Caco-2 (cell line): Measurements from ENCODE around the gene GTSF1L. TPM values are rescaled to one million over a fixed set of nuclear protein-coding genes. Genes with fewer than 3 reads are reported as not detected.
"Not testable (repeated sequence)": the region's sequence is repeated elsewhere in the genome, so short reads cannot be mapped to it uniquely, and the experiment has no call there.

Experiments used
- BruUV-seq: library from RNA; stranded (reverse); fragments of 400-500 nt; replicated peaks from 2 replicates; lab custom pipeline; 2021; lab: Mats Ljungman, UMichigan
- CTCF ChIA-PET: fragments of 300-600 bp; sonication (Branson Sonifier 250); formaldehyde crosslinking; loops from one replicate; lab custom pipeline; 2022; ENCODE audit warnings: antibody characterized with exemption; lab: Charles Lee
- POLR2A ChIA-PET: fragments of 300-600 bp; sonication (Branson Sonifier 250); formaldehyde crosslinking; loops from one replicate; lab custom pipeline; 2022; ENCODE audit warnings: antibody characterized with exemption; lab: Charles Lee
- DNase-seq, 2 experiments: peaks; one replicate each; pipeline versions ENCODE4 v3.0.0 to v3.0.0-alpha.2; 2020 to 2022
- H3K27me3 ChIP-seq: replicated peaks from 2 replicates; pipeline ENCODE4 v1.6.0; 2011; ENCODE audit warnings: low read length; ENCODE audit not compliant: control insufficient read depth, insufficient read depth
- H3K36me3 ChIP-seq: 2 replicates; pipeline ENCODE4 v1.5.1; 2011; ENCODE audit warnings: low read length; ENCODE audit not compliant: control insufficient read depth, insufficient read depth
- H3K4me1 ChIP-seq: fragments of 250-450 bp; sonication (Bioruptor Pico); 2 replicates; pipeline ENCODE4 v1.5.1; 2020; ENCODE audit warnings: mild to moderate bottlenecking
- H3K4me3 ChIP-seq: 2 replicates; pipeline ENCODE4 v1.5.1; 2011; ENCODE audit warnings: low read depth, mild to moderate bottlenecking, control low read depth, low read length
- H3K9me3 ChIP-seq: fragments of 250-450 bp; sonication (Bioruptor Pico); 2 replicates; pipeline ENCODE4 v1.5.1; 2020; ENCODE audit warnings: mild to moderate bottlenecking, moderate library complexity
- H3K27ac Mint-ChIP-seq: one replicate; pipeline ENCODE4 v1.8.0; 2022; ENCODE audit warnings: mixed read lengths; ENCODE audit not compliant: unreplicated experiment
- H3K27me3 Mint-ChIP-seq: one replicate; pipeline ENCODE4 v1.8.0; 2022; ENCODE audit warnings: mixed read lengths; ENCODE audit not compliant: insufficient read depth, unreplicated experiment
- H3K36me3 Mint-ChIP-seq: one replicate; pipeline ENCODE4 v1.8.0; 2022; ENCODE audit warnings: mild to moderate bottlenecking, mixed read lengths; ENCODE audit not compliant: insufficient read depth, unreplicated experiment
- H3K4me1 Mint-ChIP-seq: one replicate; pipeline ENCODE4 v1.8.0; 2022; ENCODE audit warnings: low read depth, mixed read lengths; ENCODE audit not compliant: unreplicated experiment
- H3K4me3 Mint-ChIP-seq: one replicate; pipeline ENCODE4 v1.8.0; 2022; ENCODE audit warnings: mild to moderate bottlenecking, moderate library complexity, mixed read lengths; ENCODE audit not compliant: unreplicated experiment
- H3K9me3 Mint-ChIP-seq: one replicate; pipeline ENCODE4 v1.8.0; 2022; ENCODE audit warnings: mixed read lengths; ENCODE audit not compliant: unreplicated experiment
- CTCF ChIP-seq, 2 experiments: fragments of 200-600 bp in 1 of 2; IDR thresholded peaks; 1 replicate in 1 of 2; 2 replicates in 1 of 2; pipeline versions ENCODE4 v1.5.1 to v1.8.0; 2011 to 2022; ENCODE audit warnings: antibody characterized with exemption in 1 of 2, control low read depth in 1 of 2, inconsistent platforms in 1 of 2, low read depth in 1 of 2, low read length in 1 of 2, mild to moderate bottlenecking in 1 of 2, moderate library complexity in 1 of 2; ENCODE audit not compliant: insufficient read depth in 1 of 2, severe bottlenecking in 1 of 2, unreplicated experiment in 1 of 2
- intact Hi-C: fragments of 100-400 bp; cut with micrococcal nuclease; formaldehyde crosslinking; loops from one replicate; pipeline ENCODE4 v1.10.0; 2022; ENCODE audit not compliant: unreplicated experiment
- total RNA-seq: library from RNA; stranded (reverse); gene quantifications from 2 replicates; pipeline ENCODE4 v1.2.3, GENCODE V29; 2022

Gene GTSF1L
- total RNA-seq, 1 experiment from 2014 or later = not detected

GRCh38 chr20:43761386-43762340 lies 34.9 kb upstream of the GTSF1L start:
- Mint-ChIP-seq H3K36me3 (no peaks in the 10 kb centered on the region), H3K4me3 (no peak overlapping the region), H3K27ac (no peak overlapping the region), H3K27me3 (peaks cover 26% of the 10 kb centered on the region), H3K4me1 (no peaks in the 10 kb centered on the region), H3K9me3 (no peaks in the 10 kb centered on the region)
- Histone ChIP-seq H3K4me3 (no peak overlapping the region), H3K36me3 (no peaks in the 10 kb centered on the region), H3K9me3 (no peaks in the 10 kb centered on the region), H3K27me3 (no peaks in the 10 kb centered on the region), H3K4me1 (no peaks in the 10 kb centered on the region)
- no peak for TF ChIP-seq CTCF (IDR thresholded peaks at IDR 0.05; ENCODE audit: insufficient read depth in 1 of 2, low read depth in 1 of 2, low read length in 1 of 2, severe bottlenecking in 1 of 2, unreplicated experiment in 1 of 2)
- ChIA-PET CTCF (interaction anchor here (0.6 to 1.0 kb wide), 3 partner anchors 12 to 310 kb away, joined by 3 to 4 read pairs (median 4); no protein-coding TSS in a partner anchor), POLR2A (no interaction called here)
- BruUV-seq = no TSS peak
- DNase-seq = no peak
- intact Hi-C loops = no loop called here

DNA sequence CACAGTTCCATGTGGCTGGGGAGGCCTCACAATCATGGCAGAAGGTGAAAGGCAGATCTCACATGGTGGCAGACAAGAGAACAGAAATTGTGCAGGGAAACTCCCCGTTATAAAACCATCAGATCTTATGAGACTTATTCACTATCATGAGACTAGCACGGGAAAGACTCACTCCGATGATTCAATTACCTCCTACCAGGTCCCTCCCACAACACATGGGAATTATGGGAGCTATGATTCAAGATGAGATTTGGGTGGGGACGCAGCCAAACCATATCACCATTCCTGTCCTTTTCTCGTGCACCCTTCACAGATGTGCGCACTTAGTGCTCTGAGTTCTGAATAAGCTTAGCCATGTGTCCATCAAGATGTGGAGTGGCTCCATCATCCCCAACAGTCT lies 31.1 kb upstream of the GTSF1L start:
- POLR2A ChIA-PET, H3K4me3 Mint-ChIP-seq, H3K4me1 Mint-ChIP-seq, H3K36me3 Mint-ChIP-seq, H3K27ac Mint-ChIP-seq, H3K4me3 ChIP-seq, H3K36me3 ChIP-seq, H3K4me1 ChIP-seq, CTCF ChIA-PET, DNase-seq, BruUV-seq, H3K27me3 ChIP-seq, H3K9me3 ChIP-seq, H3K9me3 Mint-ChIP-seq, intact Hi-C loops: not testable (repeated sequence)
- H3K27me3 Mint-ChIP-seq = peaks cover 33% of the 10 kb centered on the region

- BruUV-seq = no TSS peak
- Histone ChIP-seq H3K27me3 (peaks cover under 1% of the 10 kb centered on the region), H3K4me1 (no peaks in the 10 kb centered on the region), H3K36me3 (no peaks in the 10 kb centered on the region), H3K9me3 (no peaks in the 10 kb centered on the region), H3K4me3 (no peak overlapping the region)
- Mint-ChIP-seq H3K36me3 (no peaks in the 10 kb centered on the region), H3K9me3 (no peaks in the 10 kb centered on the region), H3K4me1 (no peaks in the 10 kb centered on the region), H3K27ac (no peak overlapping the region), H3K4me3 (no peak overlapping the region), H3K27me3 (peaks cover 35% of the 10 kb centered on the region)
- no peak for TF ChIP-seq CTCF (IDR thresholded peaks at IDR 0.05; ENCODE audit: insufficient read depth in 1 of 2, low read depth in 1 of 2, low read length in 1 of 2, severe bottlenecking in 1 of 2, unreplicated experiment in 1 of 2)
- CTCF ChIA-PET = no interaction called here
- POLR2A ChIA-PET = no interaction called here
- DNase-seq = no peak
- intact Hi-C loops = no loop called here
Measured at GRCh38 chr20:43755851-43756250, 29.0 kb upstream of the GTSF1L start.
